Measurements from ENCODE around the gene ERP44.
"Not testable (repeated sequence)": the region's sequence is repeated elsewhere in the genome, so short reads cannot be mapped to it uniquely, and the experiment has no call there.

ERP44 gene

DNA sequence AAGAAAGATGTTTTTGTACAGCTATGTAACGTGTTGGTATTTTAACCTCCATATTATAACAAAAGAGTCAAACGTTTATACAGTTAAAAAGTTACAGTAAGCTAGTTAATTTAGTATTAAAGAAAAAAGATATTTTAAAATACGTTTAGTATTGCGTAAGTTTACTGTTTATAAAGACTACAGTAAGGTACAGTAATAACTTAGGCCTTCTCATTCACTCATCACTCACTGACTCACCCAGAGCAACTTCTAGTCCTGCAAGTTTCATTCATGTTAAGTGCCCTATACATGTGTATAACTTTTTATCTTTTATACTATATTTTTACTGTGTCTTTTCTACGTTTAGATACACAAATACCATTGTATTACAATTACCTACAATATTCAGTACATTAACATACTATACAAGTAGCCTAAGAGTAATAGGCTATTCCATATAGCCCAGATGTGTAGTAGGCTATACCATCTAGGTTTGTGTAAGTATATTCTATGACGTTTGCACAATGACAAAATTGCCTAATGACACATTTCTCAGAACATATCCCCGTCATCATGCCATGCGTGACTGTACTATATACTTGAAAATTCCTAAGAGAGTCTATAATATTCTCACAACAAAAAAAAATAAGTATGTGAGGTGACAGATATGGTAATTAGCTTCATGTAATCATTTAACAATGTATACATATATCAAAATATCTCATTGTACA lies 33.8 kb downstream of the ERP44 start:
- no peak for DNase-seq

DNA sequence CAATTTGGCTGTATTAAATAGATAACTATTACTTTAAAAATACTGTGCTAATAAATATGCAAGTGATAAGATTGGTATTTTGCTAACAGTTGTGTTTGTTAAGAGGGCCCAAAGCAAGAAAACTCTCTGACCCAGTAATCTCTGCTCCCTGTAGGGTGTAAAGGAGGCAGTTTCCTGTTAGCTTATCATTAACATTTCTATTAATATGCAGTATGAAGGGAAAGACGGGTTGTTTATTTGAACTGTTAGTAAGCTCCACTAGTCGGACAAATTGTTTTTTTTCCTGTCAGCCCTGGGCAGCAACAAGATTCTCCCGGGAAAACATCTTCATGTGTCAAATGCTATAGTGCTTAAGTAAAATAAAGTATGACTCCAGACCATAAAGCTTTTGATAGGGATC lies 35.6 kb downstream of the ERP44 start:
- no peak for DNase-seq

DNA sequence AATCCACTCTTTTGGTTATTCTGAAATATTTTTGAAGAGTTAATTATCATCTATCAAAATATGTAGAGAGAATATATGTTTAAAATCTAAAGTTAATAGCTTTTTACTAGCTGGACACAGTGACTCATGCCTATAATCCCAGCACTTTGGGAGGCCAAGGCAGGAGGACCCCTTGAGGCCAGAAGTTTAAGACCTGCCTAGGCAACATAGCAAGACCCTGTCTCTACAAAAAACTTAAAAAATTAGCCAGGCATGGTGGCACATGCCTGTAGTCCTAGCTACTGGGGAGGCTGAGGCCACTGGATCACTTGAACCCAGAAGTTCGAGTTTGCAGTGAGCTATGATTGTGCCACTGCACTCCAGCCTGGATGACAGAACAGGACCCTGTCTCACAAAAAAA lies 36.1 kb downstream of the ERP44 start:
- DNase-seq = not testable (repeated sequence)

DNA sequence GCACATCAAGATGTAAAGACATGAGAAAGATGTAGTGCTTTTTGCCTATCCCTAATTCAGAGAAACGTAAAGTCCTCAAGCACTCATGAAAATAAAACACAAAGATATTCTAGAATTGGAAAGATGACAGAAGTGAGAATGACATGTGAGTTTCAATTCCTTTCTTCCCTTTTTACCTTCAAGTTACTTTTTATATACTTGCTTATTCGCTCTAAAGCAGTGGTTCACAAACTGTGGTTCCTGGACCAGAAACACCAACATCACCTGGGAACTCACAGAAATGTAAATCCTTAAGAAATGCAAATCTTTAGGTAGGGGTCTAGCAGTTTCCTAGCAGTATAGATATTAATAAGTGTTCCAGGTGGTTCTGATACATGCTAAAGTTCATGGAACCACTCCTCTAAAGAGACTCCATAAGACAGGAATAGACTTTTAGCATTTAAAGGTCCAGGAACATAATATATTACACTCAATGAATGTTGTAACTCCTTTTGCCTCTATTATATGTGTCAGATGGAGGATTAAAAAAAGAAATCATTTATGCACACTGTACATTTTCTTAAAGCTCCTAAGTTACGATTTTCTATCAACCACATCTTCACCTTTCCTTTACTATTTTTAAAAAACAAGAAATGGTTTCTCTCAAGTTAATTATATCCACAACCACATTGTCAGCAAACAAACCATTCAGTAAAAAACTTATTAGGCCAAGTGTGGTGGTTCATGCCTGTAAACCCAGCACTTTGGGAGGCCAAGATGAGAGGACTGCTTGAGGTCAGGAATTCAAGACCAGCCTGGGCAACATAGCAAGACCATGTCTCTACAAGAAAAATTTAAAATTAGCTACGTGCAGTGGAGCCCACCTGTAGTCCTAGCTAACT lies 39.9 kb downstream of the ERP44 start:
- no peak for DNase-seq

DNA sequence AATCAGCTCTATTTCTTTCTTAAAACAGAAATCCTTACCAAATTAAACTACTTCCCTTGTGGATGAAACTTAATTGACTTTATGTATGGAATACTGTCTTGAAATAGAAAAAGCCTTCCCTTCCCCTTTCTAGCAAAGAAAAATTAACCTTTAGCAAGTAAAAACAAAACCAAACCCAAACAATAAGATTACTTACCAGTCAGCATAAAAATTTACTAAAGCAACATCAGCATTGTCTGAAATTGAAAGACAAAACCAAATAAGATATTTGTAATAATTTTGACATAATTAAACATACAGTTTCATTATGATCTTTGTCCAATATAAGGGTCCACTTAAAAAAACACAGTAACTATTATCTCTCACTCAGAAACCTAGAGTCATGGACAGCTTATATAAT lies 41.2 kb downstream of the ERP44 start:
- DNase-seq = no peak

DNA sequence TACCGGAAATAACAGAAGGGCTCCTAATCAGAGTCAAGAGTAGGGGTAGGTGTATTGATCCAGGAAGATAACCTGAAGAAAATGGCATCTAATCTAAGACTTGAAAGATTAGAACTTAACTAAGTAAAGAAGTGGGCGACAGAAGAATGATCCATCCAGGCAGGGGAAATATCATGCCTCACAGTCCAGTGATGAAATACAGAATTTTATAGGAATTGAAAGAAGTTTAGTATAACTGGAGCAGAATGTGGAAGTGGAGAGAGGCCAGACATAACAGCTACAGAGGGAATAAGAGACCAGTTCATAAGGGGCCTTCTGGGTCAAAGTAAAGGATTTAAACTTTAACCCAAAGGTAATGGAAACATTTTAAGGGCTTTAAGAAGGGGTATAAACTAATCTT lies 42.2 kb downstream of the ERP44 start:
- no peak for DNase-seq

DNA sequence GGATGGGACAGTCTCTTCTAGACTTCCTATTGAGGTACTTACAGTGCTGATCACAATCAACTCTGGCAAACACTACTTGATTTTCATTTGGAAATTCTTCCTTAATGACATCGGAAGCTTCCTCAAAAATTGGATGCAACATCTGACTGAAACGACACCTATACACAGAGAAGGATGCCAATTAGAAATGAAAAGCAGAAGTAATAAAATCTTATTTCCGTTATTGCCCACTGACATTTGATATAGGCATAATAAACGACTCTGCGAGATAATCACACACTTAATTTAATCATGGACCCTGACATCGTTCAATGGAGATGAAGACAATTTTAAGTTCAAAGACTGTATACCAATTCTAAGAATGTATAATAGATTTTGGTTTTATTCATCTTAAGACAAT lies 46.4 kb downstream of the ERP44 start:
- DNase-seq = no peak

DNA sequence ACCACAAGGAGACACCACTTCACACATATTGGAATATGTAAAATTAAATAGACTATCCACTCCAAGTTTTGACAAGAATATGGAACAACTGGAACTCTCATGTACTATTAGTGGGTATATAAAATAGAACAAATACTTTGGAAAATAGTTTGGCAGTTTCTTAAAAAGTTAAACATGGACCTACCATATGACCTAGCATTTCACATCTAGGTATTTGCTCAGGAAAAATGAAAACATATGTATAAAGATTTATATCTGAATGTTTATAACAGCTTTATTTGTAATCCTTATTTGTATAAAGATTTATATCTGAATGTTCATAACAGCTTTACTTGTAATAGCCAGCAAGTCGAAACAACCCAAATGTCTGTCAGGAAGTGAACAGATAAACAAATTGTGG lies 49.2 kb downstream of the ERP44 start:
- no peak for DNase-seq

DNA sequence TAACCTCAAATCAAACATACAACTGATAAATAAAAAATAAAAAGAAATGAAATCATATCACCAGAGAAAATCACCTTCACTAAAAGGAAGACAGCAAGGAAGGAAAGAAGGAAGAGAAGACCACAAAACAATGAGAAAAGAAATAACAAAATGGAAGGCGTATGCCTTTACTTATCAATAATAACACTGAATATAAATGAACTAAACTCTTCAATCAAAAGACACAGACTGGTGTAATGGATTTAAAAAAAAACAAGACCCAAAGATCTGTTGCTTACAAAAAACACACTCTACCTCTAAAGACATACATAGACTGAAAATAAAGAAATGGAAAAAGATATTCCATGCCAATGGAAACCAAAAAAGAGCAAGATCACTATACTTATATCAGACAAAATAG lies 60.3 kb downstream of the ERP44 start:
- DNase-seq = no peak

DNA sequence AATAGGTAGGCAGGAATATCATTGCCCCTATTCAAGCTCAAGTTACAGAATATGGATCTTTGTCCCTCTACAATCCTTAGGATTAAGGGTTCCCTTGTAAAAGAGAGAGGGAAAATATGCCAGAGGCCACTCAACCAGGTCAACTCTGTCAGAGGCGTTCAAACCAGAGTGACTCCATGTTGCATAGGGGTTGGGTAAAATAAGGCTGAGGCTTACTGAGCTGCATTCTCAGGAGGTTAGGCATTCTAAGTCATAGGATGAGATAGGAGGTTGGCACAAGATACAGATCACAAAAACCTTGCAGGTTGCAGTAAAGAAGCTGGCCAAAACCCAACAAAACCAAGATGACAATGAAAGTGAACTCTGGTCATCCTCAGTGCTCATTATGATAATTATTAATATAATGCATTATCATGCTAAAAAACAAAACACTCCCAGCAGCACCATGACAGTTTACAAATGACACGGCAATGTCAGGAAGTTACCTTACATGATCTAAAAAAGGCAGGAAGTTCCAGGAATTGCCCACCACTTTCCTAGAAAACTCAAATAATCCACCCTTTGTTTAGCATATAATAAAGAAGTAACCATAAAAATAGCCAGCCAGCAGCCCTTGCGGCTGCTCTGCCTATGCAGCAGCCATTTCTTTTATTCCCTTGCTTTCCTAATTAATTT lies 64.8 kb downstream of the ERP44 start:
- DNase-seq = no peak

DNA sequence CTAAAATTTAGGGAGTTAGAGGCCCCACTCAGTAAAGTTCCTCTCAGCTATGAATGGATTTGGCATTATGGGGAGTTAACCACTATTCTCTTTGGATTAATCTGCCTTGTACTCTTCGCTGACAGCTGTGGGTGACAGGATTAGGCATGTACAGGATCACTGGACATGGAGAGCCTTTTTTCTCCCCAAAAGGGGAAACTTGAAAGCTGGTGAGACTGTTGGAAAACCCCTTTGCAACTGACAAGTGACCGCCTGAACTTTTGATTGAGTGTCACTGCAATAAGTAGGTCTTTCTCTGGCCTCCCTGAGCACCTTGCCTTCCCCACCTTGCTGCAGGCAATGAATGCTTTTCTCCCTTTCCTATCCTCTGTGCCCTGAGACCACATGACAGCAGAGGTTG lies 68.3 kb downstream of the ERP44 start:
- DNase-seq = no peak

DNA sequence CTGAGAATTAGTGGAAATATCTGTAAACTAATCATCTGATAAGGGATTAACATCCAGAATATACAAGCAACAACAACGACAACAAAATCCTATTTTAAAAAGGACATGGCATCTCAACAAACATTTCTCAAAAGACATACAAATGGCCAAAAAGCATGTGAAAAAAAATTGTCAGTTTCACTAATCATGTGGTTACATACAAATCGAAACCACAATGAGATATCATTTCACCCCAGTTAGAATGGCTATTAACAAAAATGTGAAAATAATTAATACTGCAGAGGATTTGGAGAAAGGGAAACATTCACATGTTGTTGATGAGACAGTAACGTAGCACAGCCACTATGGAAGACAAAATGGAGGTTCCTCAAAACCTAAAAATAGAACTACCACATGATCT lies 69.5 kb downstream of the ERP44 start:
- no peak for DNase-seq

DNA sequence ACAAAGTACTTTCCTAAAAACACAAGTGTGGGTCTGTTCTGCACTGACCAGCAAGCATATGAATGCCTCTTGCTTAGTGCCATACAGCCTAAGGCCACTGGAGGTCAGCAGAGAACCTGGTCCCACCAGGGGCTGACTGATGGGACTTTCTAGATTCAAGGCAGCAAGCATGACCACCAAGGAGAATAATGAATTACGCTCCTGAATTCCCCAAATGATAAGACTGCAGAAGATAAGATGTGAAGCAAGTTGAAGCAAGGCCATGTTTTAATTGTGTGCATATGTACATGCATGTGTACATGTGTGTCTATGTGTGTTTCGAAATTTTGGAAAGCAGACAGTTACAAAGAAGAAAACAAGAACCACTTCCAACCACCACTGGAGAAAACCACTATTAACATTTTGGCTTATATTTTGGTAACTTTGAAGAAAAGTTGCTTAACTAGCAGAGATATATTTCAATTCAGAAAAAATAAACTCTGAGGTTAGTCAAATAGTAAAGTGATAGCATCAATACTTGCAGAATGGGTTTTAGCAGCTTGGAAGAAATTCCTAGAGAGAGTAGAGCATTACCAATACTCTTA lies 70.5 kb downstream of the ERP44 start:
- DNase-seq = peak; percentile 15 to 69

DNA sequence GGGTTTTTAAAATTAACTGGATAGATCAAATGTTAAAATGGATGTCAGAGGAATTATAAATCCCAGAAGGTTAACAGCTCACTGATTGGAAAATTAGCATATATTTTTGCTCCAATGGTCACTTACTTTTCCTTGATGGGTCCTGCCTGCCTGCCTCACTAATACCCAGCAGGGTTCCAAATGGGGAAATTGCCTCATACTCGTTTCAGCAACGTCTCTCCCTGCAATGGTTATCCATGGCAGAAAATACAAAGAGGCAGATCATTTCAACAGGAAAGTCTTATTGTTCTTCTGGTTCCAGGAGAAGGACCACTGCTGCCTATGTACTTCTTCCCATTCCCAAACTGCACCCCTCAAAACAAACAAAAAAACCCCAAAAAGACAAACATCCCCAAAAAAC lies 71.3 kb downstream of the ERP44 start:
- no peak for DNase-seq

DNA sequence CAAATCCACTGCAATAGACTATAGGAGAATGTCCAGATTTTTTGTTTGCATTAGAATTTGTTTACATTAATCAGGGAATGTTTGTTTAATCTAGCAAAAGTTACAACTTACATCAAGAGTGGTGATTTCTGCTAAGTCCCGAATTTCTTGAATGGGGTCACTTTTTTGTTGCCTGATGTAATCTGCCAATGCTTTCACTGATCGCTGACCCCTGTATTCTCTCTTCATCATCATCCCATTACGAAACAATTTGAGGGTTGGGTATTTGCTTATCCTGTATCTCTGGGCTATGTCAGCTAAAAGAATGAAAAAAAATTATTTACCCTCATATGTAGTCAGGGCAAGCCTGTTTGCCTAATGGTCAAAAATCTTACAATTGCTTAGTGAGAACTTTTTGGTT lies 76.9 kb downstream of the ERP44 start:
- no peak for DNase-seq

DNA sequence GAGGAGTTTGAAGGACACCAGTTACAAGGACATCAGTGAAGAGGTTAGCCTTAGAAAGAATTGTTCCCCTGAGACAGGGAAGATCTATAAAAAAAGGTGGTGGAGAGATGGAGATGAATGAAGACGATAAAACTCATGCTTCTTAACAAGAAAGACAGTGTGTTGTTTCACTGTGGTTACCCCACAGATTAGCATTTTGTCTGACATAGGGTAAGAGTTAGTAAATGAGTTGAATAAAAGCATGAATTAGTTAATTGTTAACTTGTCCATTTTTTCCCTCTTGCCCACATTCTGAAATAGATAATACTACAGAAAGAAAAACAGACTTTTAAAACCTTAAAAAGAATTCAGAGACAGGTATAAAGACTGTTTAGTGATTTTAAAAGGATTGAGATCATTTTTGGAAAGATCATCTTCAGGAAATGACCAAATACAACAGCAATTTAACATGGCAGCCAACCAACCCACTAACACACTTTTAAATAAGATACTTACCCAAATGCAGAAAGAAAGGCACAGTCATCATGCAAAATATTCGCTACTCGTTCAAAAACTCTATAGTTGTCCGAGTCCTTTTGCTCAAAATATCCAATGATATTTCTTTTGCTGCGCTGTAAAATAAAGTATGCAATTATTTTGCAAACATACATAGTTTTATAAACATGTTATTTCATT lies 78.5 kb downstream of the ERP44 start:
- DNase-seq = no peak

DNA sequence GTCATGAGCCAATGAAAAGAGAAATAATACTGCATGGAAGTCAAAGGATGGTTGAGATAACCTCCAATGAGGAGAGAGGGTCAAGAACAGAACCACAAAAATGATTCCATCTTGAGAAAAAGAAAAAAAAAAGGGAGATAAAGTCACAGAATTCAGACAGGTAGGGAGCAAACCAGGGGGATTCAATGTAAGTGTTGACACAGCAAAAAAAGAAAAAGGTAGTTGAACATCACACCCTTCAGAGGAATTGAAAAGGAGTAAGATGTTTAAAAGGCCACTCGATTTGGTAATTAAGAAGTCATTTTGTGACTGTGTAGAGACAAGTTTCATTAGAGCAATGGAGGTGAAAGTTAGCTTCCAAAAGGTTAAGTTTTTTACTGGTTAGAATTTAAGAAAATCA lies 79.3 kb downstream of the ERP44 start:
- no peak for DNase-seq

DNA sequence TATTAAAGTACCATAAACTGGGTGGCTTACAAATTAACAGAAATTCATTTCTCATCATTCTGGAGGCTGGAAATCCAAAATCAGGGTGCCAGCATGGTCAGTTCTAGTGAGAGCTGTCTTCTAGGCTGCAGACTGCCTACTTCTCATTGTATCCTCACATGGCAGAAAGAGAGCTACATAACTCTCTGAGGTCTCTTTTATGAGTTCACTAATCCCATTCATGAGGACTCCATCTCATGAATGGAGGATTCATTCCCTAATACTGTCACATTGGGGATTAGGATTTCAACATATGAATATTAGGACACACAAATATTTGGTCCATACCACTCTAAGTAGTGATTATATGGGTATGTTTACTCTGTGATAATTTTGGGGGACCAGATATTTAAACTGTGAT lies 84.0 kb downstream of the ERP44 start:
- no peak for DNase-seq

DNA sequence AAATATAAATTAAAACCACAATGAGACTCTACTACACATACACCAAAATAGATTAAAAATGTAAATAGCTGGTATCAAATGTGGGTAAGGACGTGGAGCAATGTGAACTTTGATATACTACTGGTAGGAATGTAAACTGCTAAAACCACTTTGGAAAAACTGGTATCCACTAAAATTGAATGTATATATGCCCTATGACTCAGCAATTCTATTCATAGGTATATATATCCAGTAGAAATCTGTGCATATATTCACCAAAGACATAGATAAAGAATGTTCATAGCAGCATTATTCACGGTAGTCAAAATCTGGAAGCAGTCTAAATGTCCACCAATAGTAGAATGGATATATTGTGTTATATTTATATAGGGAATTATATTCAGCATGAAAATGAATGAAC lies 85.2 kb downstream of the ERP44 start:
- no peak for DNase-seq

DNA sequence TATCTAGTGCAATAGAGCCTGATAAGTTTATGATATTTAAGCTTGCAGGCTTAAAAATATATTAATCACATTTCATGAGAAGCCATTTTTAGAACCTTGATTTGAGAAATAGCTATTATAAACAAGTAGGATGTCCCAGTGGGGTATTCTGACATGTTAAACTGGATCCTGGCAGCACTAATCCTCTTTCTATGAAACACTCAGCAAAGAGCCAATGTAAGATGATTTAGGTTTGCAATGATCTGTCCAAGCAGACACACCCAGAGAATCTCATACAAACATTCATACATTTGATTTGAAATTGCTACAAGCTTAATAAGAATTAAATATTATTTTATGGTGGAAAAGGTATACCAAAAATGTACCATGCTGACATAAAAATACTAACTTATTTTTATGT lies 86.5 kb downstream of the ERP44 start:
- no peak for DNase-seq

DNA sequence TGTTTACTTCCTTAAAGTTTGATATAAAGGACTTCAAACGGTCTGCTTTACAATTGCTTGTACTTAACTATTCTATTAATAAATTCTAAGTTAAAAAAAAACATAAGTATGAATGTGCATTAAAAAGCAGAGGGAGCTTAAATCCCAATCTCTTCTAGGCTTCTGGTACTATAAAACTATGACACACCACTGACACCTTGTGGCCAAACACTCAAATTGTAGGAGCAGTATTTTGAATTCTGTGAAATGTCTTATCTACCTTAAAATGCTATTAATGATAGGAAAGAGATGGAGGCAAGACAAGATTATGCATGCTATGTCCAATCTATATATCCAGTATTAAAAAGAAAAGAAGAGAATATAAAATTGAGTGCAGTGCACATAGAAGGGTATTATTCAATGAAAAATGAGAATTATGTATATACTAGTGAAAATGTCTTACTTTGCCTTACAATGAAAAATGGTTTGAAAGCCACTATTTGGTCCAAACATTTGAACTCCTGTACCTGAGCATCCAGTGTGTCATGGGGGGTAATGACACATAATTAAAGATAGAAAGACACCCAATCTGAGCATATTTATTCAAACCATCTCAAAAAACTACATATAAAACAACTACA lies 87.6 kb downstream of the ERP44 start:
- DNase-seq = peak; percentile 0 to 64

DNA sequence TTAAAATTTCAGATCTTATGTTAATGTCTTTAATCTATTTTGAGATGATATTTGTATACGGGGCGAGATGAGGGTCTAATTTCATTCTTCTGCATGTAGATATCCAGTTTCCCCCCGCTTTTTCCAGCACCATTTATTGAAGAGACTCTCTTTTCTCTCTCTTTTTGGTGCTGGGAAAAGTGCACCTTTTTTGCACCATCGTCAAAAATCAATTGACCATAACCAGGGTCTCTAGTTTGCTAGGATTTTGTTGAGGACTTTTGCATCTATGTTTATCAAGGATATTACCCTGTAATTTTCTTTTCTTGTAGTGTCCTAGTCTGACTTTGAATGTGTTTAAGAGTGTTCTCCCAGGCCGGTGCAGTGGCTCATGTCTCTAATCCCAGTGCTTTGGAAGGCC lies 99.0 kb downstream of the ERP44 start:
- no peak for DNase-seq

DNA sequence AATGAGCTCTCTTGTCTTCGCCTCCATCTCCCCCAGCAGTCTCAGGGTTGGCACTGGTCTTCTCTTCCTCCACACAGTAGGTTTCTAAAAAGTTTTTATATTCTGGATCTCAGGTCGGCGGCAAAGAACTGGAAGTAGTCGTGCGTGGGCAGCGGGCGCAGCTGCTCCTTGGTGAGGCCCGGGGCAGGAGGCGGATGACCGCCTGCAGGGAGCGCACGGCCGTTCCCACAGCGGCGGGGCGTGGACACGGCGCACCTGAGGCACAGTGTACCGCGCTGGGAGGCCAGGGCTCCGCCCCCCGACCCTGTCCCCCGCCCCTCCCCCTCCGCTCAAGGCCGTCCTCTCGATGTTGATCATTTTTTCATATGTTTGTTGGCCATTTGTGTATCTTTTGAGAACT lies 99.9 kb downstream of the ERP44 start:
- DNase-seq = no peak

Data from NCI-H526 (cell line).